HepG2 (cell line): ENCODE data around the gene DNMT3A.

ENCODE experiments used
- CEBPB ChIP-seq: IDR thresholded peaks from 2 replicates; pipeline ENCODE4 v1.6.1; 2011; ENCODE audit warnings: low read depth, low read length, improper control_type of control experiment, borderline replicate concordance
- MAZ ChIP-seq, 2 experiments: sonication (generic) in 1 of 2; formaldehyde crosslinking in 1 of 2; IDR thresholded peaks; 2 replicates each; pipeline versions ENCODE4 v1.5.0 to v1.6.1; 2012 to 2020; ENCODE audit warnings: low read depth in 2 of 2, mild to moderate bottlenecking in 2 of 2, borderline replicate concordance in 1 of 2, improper control_type of control experiment in 1 of 2, low read length in 1 of 2, missing genetic modification reagents in 1 of 2, moderate library complexity in 1 of 2
- NCOA2 ChIP-seq: sonication (generic); formaldehyde crosslinking; IDR thresholded peaks from 2 replicates; pipeline ENCODE4 v1.8.0; 2022; ENCODE audit warnings: inconsistent platforms
- PCBP1 ChIP-seq: fragments of 200-400 bp; formaldehyde crosslinking; IDR thresholded peaks from 2 replicates; pipeline ENCODE4 v1.6.1; 2017; ENCODE audit warnings: mild to moderate bottlenecking, low read depth, low read length, borderline replicate concordance
- POLR2AphosphoS2 ChIP-seq: IDR thresholded peaks from 2 replicates; pipeline ENCODE4 v1.6.1; 2011; ENCODE audit warnings: low read depth, low read length, improper control_type of control experiment
- TRIM24 ChIP-seq: sonication (generic); formaldehyde crosslinking; IDR thresholded peaks from 2 replicates; pipeline ENCODE4 v1.8.0; 2022; ENCODE audit warnings: mild to moderate bottlenecking, missing genetic modification reagents
- ZNF18 ChIP-seq: sonication (generic); formaldehyde crosslinking; IDR thresholded peaks from 2 replicates; pipeline ENCODE4 v1.8.0; 2022; ENCODE audit warnings: mild to moderate bottlenecking, missing genetic modification reagents; ENCODE audit not compliant: insufficient replicate concordance
- TF ChIP-seq, protein P1 (sequence below): sonication (generic); formaldehyde crosslinking; IDR thresholded peaks from 2 replicates; pipeline ENCODE4 v1.5.0; 2020; ENCODE audit warnings: mild to moderate bottlenecking, missing genetic modification reagents, moderate library complexity
- TF ChIP-seq, protein P2 (sequence below): IDR thresholded peaks from 2 replicates; pipeline ENCODE4 v1.6.1; 2016; ENCODE audit warnings: control low read depth

GRCh38 chr2:25335971-25336370 is 5.8 kb downstream of the DNMT3A start:
- TF ChIP-seq, protein P1, sequence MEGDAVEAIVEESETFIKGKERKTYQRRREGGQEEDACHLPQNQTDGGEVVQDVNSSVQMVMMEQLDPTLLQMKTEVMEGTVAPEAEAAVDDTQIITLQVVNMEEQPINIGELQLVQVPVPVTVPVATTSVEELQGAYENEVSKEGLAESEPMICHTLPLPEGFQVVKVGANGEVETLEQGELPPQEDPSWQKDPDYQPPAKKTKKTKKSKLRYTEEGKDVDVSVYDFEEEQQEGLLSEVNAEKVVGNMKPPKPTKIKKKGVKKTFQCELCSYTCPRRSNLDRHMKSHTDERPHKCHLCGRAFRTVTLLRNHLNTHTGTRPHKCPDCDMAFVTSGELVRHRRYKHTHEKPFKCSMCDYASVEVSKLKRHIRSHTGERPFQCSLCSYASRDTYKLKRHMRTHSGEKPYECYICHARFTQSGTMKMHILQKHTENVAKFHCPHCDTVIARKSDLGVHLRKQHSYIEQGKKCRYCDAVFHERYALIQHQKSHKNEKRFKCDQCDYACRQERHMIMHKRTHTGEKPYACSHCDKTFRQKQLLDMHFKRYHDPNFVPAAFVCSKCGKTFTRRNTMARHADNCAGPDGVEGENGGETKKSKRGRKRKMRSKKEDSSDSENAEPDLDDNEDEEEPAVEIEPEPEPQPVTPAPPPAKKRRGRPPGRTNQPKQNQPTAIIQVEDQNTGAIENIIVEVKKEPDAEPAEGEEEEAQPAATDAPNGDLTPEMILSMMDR, result no peak
- TF ChIP-seq PCBP1, result no peak
- TF ChIP-seq NCOA2 (CRISPR knock-in tag), result no peak
- no peak for TF ChIP-seq CEBPB
- TF ChIP-seq, protein P2, sequence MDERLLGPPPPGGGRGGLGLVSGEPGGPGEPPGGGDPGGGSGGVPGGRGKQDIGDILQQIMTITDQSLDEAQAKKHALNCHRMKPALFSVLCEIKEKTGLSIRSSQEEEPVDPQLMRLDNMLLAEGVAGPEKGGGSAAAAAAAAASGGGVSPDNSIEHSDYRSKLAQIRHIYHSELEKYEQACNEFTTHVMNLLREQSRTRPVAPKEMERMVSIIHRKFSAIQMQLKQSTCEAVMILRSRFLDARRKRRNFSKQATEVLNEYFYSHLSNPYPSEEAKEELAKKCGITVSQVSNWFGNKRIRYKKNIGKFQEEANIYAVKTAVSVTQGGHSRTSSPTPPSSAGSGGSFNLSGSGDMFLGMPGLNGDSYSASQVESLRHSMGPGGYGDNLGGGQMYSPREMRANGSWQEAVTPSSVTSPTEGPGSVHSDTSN (CRISPR knock-in tag), result no peak
- TF ChIP-seq POLR2AphosphoS2, result no peak
- no peak for TF ChIP-seq ZNF18
- TF ChIP-seq MAZ (IDR thresholded peaks at IDR 0.05; ENCODE audit: borderline replicate concordance, low read depth, low read length), result no peak
- no peak for TF ChIP-seq MAZ (CRISPR knock-in tag; IDR thresholded peaks at IDR 0.05; ENCODE audit: low read depth)
- TF ChIP-seq TRIM24, result no peak
